ENCODE measurements around the gene CACNB1. TPM values are rescaled to one million over a fixed set of nuclear protein-coding genes. Genes with fewer than 3 reads are reported as not detected.

Gene CACNB1
- total RNA-seq, 3 donors from 2014 or later = 8.3 to 9.0 (median 8.8) TPM

GRCh38 chr17:39167476-39167875 lies 30.0 kb downstream of the CACNB1 start:
- Mint-ChIP-seq H3K9me3 (no peaks in the 10 kb centered on the region), H3K36me3 (ENCODE audit: insufficient read depth) (no peaks in the 10 kb centered on the region), H3K4me1 (ENCODE audit: low read depth) (peaks cover 18% of the 10 kb centered on the region), H3K27me3 (ENCODE audit: low read depth) (peaks cover 20% of the 10 kb centered on the region), H3K4me3 (no peak overlapping the region)
- no peak for DNase-seq
- ATAC-seq = no peak

DNA sequence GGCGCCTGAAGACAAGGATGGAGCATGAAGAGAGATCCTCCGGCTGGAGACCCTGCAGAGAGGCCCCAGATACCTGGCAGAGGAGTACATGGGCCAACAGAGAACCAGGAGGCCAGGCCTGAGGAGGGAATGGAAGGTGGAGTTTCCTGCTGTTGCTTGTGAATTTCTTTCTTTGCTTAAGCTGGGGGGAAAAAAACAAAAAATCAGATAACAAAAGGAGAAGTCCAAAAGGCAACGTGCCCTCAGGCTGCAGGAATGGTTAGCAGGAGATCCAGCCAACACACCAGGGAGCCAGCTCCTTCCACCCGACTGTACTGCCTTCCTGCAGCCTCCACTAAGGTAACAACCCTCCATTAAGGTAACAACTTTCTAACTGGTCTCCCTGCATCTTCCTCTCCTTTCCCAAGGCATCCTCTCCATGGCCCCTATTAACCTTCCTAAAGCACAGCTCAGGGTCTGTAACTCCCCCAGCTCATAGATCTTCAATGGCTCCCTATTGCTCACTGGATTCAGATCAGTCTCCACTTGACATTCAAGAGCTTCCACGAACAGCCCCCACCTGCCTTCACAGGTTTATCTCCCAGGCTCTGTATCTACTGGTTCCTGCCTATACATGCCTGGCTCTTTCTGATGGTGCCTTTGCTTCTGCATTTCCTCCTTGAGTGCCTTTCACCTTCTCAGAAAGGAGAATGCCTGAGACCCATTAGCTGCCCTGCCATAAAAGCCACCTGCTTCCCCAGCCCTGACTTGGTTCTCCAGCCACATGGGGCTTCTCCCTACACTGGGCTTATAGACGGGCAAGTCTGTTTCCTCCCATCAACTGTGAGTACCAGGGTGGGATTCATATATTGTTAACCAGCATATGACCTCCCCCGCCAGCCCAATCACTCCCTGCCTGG lies 30.8 kb downstream of the CACNB1 start:
- Mint-ChIP-seq H3K4me3 (no peak overlapping the region), H3K36me3 (ENCODE audit: insufficient read depth) (no peaks in the 10 kb centered on the region), H3K9me3 (no peaks in the 10 kb centered on the region), H3K4me1 (ENCODE audit: low read depth) (peaks cover 18% of the 10 kb centered on the region), H3K27me3 (ENCODE audit: low read depth) (peaks cover 20% of the 10 kb centered on the region)
- DNase-seq (no peak), ATAC-seq (no peak)

GRCh38 chr17:39165841-39166349 lies 31.6 kb downstream of the CACNB1 start, which contains the start of gene ARL5C:
ARL5C (minus strand) TSS chr17:39166161; CDS start chr17:39165760, 401 bp downstream.
- Mint-ChIP-seq H3K36me3 (ENCODE audit: insufficient read depth) (no peaks in the 10 kb centered on the region), H3K4me3 (peak within 1 kb of the TSS; percentile 84), H3K9me3 (no peaks in the 10 kb centered on the region)

GRCh38 chr17:39165178-39165840 lies 32.2 kb downstream of the CACNB1 start:
- Mint-ChIP-seq H3K4me1 (ENCODE audit: low read depth) (peaks cover 18% of the 10 kb centered on the region), H3K27me3 (ENCODE audit: low read depth) (peaks cover 20% of the 10 kb centered on the region)

More at GRCh38 chr17:39165841-39166349, 31.6 kb downstream of the CACNB1 start, which contains the start of gene ARL5C:
- no peak for ATAC-seq
- H3K27me3 Mint-ChIP-seq (ENCODE audit: low read depth) = peaks cover 20% of the 10 kb centered on the region
- DNase-seq = no peak
- peaks cover 18% of the 10 kb centered on the region for H3K4me1 Mint-ChIP-seq (ENCODE audit: low read depth)

DNA sequence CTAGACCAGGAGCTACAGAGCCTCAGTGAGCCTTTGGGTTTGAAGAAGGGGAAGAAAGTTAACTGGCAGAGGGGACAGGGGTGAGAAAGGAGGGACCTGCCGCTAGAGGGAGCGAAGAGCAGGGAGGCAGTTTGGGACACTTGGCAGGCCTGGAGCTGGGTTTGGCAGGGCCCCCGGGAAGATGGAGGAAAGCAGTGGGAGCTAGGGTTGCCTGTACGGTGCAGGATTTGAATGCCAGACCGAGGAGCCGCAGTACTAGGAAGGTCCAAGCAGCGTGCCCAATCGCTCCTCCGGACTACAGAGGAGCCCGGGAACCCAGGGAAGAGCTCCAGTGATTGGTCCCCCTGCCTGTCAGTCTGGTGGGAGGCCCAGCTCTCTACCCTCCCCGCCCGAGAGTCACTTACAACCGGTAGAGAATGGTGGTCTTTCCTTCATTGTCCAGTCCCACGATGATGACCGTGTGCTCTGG lies 32.8 kb downstream of the CACNB1 start:
- H3K36me3 Mint-ChIP-seq (ENCODE audit: insufficient read depth) = no peaks in the 10 kb centered on the region
- peak; percentile 98 to 99 for ATAC-seq
- H3K4me1 Mint-ChIP-seq (ENCODE audit: low read depth) = peaks cover 18% of the 10 kb centered on the region
- H3K4me3 Mint-ChIP-seq = peak overlapping the region; percentile 84
- peaks cover 20% of the 10 kb centered on the region for H3K27me3 Mint-ChIP-seq (ENCODE audit: low read depth)
- no peaks in the 10 kb centered on the region for H3K9me3 Mint-ChIP-seq
- peak; percentile 66 for DNase-seq

More at GRCh38 chr17:39165178-39165840, 32.2 kb downstream of the CACNB1 start:
- no peaks in the 10 kb centered on the region for H3K9me3 Mint-ChIP-seq
- peak overlapping the region; percentile 84 for H3K4me3 Mint-ChIP-seq
- H3K36me3 Mint-ChIP-seq (ENCODE audit: insufficient read depth) = no peaks in the 10 kb centered on the region
- DNase-seq = no peak
- peak; percentile 18 to 39 for ATAC-seq

- H3K36me3 Mint-ChIP-seq (ENCODE audit: insufficient read depth) = no peaks in the 10 kb centered on the region
- H3K4me3 Mint-ChIP-seq = no peak overlapping the region
- no peaks in the 10 kb centered on the region for H3K9me3 Mint-ChIP-seq
- peaks cover 16% of the 10 kb centered on the region for H3K27me3 Mint-ChIP-seq (ENCODE audit: low read depth)
- H3K4me1 Mint-ChIP-seq (ENCODE audit: low read depth) = peaks cover 10% of the 10 kb centered on the region
- ATAC-seq (no peak), DNase-seq (no peak)
Observed at GRCh38 chr17:39161962-39162361, 35.5 kb downstream of the CACNB1 start.

DNA sequence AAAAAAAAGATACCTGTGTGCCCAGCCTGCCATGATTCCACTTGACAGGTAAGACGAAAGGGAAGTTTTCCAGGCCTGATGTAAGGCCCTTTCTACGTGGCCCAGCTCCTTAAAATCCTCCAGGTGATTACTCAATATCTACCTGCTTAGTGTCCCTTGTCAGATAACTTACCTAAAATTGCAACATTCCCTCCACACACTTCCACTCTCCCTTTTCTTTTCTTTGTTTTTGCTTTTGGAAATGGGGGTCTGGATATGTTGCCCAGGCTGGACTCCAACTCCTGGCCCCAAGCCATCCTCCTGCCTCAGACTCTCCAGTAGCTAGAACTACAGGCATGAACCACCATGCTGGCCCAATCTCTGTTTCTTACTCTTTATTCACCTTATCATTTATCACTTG lies 38.8 kb downstream of the CACNB1 start:
- H3K4me3 Mint-ChIP-seq = no peak overlapping the region
- ATAC-seq (no peak), DNase-seq (no peak)
- H3K9me3 Mint-ChIP-seq = no peaks in the 10 kb centered on the region
- H3K36me3 Mint-ChIP-seq (ENCODE audit: insufficient read depth) = peaks cover 1% of the 10 kb centered on the region
- peaks cover 1% of the 10 kb centered on the region for H3K4me1 Mint-ChIP-seq (ENCODE audit: low read depth)
- H3K27me3 Mint-ChIP-seq (ENCODE audit: low read depth) = peaks cover 5% of the 10 kb centered on the region

DNA sequence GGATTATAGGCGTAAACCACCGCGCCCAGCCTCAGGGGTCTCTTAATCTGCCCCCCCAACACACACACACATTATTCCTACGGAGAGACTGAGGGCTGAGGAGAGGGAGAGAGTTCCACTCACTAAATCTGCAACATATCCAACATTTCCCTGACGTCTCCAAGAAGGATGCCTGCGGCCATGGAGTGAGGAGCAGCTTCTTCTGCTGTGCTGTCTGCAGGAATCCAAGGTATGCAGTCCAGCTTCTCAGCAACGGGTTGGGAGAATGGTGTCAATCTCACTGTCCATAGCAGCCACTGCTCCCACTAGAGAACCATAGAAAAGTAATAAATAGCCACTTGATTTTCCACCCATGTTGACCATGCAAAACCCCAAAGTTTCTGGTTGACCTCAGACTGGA lies 41.0 kb downstream of the CACNB1 start:
- H3K4me3 Mint-ChIP-seq = peak overlapping the region; percentile 16
- DNase-seq (no peak), ATAC-seq (no peak)
- H3K36me3 Mint-ChIP-seq (ENCODE audit: insufficient read depth) = peaks cover 1% of the 10 kb centered on the region
- H3K27me3 Mint-ChIP-seq (ENCODE audit: low read depth) = peaks cover 5% of the 10 kb centered on the region
- H3K9me3 Mint-ChIP-seq = no peaks in the 10 kb centered on the region
- H3K4me1 Mint-ChIP-seq (ENCODE audit: low read depth) = peaks cover 19% of the 10 kb centered on the region

DNA sequence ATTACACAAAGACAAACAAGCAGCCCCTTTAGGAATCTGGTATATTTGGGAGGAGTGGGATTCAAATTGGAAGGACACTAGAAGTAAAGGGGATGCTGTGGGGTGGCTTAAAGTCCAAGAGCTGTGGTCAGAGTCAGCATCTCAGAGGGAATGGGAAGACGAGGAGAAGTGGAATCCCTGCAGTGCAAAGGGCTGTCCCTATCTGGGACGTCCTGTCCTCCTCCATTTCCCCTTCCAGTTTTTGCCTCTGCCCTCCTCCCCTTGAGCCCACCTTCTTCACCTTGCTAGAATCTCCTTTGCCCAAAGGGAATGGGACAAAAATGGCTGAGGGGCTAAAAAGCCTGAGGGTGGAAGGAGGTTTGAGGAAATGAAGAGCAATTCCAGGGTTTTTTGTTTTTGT lies 41.8 kb downstream of the CACNB1 start:
- Mint-ChIP-seq H3K36me3 (ENCODE audit: insufficient read depth) (peaks cover 1% of the 10 kb centered on the region), H3K4me3 (peak overlapping the region; percentile 13)

GRCh38 chr17:39153599-39154051 lies 43.8 kb downstream of the CACNB1 start:
- peak; percentile 95 for DNase-seq
- Mint-ChIP-seq H3K27me3 (ENCODE audit: low read depth) (peaks cover 10% of the 10 kb centered on the region), H3K36me3 (ENCODE audit: insufficient read depth) (peaks cover 1% of the 10 kb centered on the region), H3K4me1 (ENCODE audit: low read depth) (peaks cover 37% of the 10 kb centered on the region), H3K4me3 (peak overlapping the region; percentile 92), H3K9me3 (no peaks in the 10 kb centered on the region)
- peak; percentile 56 to 64 for ATAC-seq

More for the DNA sequence above, 41.8 kb downstream of the CACNB1 start:
- peaks cover 23% of the 10 kb centered on the region for H3K4me1 Mint-ChIP-seq (ENCODE audit: low read depth)
- ATAC-seq (no peak), DNase-seq (no peak)
- no peaks in the 10 kb centered on the region for H3K9me3 Mint-ChIP-seq
- peaks cover 5% of the 10 kb centered on the region for H3K27me3 Mint-ChIP-seq (ENCODE audit: low read depth)

DNA sequence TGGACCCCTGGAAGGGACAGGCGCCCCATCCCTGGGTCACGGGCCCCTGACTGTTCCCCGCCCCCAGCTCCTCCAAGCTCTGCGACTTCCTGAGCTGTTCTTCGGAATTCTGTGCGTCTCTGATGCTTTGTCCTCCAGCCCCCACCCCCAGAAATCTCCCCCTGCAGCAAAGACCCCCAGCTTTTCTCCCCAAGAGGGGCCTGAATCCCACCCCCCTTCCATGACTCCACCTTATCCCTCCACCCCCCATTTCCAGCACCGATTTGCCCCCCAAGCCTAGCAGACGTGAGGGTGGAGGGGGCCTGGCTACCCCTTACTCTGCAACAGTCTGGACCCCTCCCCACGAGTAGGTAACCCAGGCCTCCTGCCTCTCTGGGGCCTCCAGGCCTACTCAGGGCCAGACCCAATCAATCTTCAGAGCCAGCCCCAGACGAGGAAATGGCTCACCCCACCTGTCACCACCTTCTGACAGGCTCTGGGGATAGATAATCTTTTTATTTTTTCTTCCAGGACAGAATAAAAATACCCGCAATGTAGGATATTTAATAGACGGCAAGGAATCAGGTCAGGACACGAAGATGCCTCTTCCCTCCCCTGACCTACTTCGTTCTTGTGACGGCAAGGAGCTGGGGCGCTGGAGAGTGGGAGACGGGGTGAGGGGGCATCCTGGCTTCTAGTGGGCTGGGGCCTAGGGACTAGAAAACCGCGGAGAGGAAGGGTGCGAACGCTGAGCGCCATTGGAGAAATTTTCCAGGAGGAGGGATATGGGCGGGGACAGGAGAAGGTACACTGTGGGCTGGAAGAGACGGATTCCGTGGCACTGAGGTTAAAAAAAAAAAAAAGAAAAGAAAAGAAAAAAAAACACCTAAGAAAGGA lies 45.3 kb downstream of the CACNB1 start:
- H3K36me3 Mint-ChIP-seq (ENCODE audit: insufficient read depth) = peaks cover 1% of the 10 kb centered on the region
- peak in 1 of 2 donors; percentile 10 for ATAC-seq

GRCh38 chr17:39151150-39151942 lies 46.1 kb downstream of the CACNB1 start, which contains the start of gene PLXDC1:
PLXDC1 (minus strand) TSS chr17:39151637; CDS start chr17:39151437, 200 bp downstream.
- DNase-seq (peak; percentile 7), ATAC-seq (peak in 1 of 2 donors; percentile 9)
- Mint-ChIP-seq H3K4me1 (ENCODE audit: low read depth) (peaks cover 37% of the 10 kb centered on the region), H3K27me3 (ENCODE audit: low read depth) (peaks cover 10% of the 10 kb centered on the region), H3K36me3 (ENCODE audit: insufficient read depth) (peaks cover 1% of the 10 kb centered on the region), H3K4me3 (peak within 1 kb of the TSS; percentile 92), H3K9me3 (no peaks in the 10 kb centered on the region)

More for the DNA sequence above, 45.3 kb downstream of the CACNB1 start:
- Mint-ChIP-seq H3K4me1 (ENCODE audit: low read depth) (peaks cover 37% of the 10 kb centered on the region), H3K9me3 (no peaks in the 10 kb centered on the region), H3K27me3 (ENCODE audit: low read depth) (peaks cover 10% of the 10 kb centered on the region), H3K4me3 (peak overlapping the region; percentile 92)
- peak; percentile 20 for DNase-seq

- no peak for DNase-seq
- Mint-ChIP-seq H3K9me3 (no peaks in the 10 kb centered on the region), H3K36me3 (ENCODE audit: insufficient read depth) (peaks cover 1% of the 10 kb centered on the region), H3K27me3 (ENCODE audit: low read depth) (peaks cover 10% of the 10 kb centered on the region), H3K4me1 (ENCODE audit: low read depth) (peaks cover 37% of the 10 kb centered on the region), H3K4me3 (peak overlapping the region; percentile 75)
- ATAC-seq = no peak
Observed at GRCh38 chr17:39150795-39151149, 46.7 kb downstream of the CACNB1 start.
